Measurements from ENCODE around the gene KLHL33. TPM values are rescaled to one million over a fixed set of nuclear protein-coding genes. Genes with fewer than 3 reads are reported as not detected.
A peak's percentile ranks its signal among the peaks of the same experiment; 100 is the strongest.

The KLHL33 gene
- total RNA-seq, 4 donors from 2014 or later: 0.50 to 0.92 (median 0.77) TPM

- 0% methylated on average over 13 of the region's 40 CpGs for WGBS
- Histone ChIP-seq H3K27ac (replicated peaks in 1 of 4) (peak within 1 kb of the TSS; percentile 80 to 95 (median 88)), H3K9me3 (no peaks in the 10 kb centered on the region), H3K36me3 (peaks cover 0 to 22% (median 13%) of the 10 kb centered on the region in 4 donors), H3K4me3 (peak within 1 kb of the TSS; percentile 67 to 89 (median 78)), H3K27me3 (no peaks in the 10 kb centered on the region), H3K4me1 (peaks cover 14 to 25% (median 19%) of the 10 kb centered on the region in 4 donors)
- DNase-seq (ENCODE audit: extremely low spot score): peak; percentile 96
- TF ChIP-seq CTCF (IDR thresholded peaks at IDR 0.05) (no peak), POLR2A (IDR thresholded peaks at IDR 0.05; ENCODE audit: low read depth) (peak; percentile 86), POLR2AphosphoS5 (IDR thresholded peaks at IDR 0.05) (peak; percentile 98 to 99)
- intact Hi-C loops (cut with DNase I): loop anchor here (10.0 kb wide), 2 partner anchors 515 to 635 kb away; partner anchors contain the start of genes METTL17 and TMEM253
Measured at GRCh38 chr14:20469242-20469889, 33.4 kb upstream of the KLHL33 start, which contains the start of gene PNP. Gene PNP, plus strand, starts transcription at chr14:20469406. Its CDS starts 119 bp downstream, at chr14:20469525.

- Histone ChIP-seq H3K4me1 (peaks cover 14 to 25% (median 19%) of the 10 kb centered on the region in 4 donors), H3K27ac (replicated peaks in 1 of 4) (peak overlapping the region; percentile 80 to 95 (median 88)), H3K4me3 (peak overlapping the region; percentile 67 to 89 (median 78)), H3K36me3 (peaks cover 0 to 16% (median 10%) of the 10 kb centered on the region in 4 donors), H3K27me3 (no peaks in the 10 kb centered on the region), H3K9me3 (no peaks in the 10 kb centered on the region)
- intact Hi-C loops (cut with DNase I): loop anchor here (10.0 kb wide), 2 partner anchors 516 to 636 kb away; partner anchors contain the start of genes METTL17 and TMEM253
- TF ChIP-seq EP300 (IDR thresholded peaks at IDR 0.05) (no peak), CTCF (IDR thresholded peaks at IDR 0.05) (no peak), POLR2AphosphoS5 (IDR thresholded peaks at IDR 0.05) (no peak), POLR2A (IDR thresholded peaks at IDR 0.05; ENCODE audit: low read depth) (no peak)
- 22% methylated on average over 16 of the region's 16 CpGs for WGBS
- DNase-seq (ENCODE audit: extremely low spot score): no peak
Measured at GRCh38 chr14:20468764-20469241, 32.8 kb upstream of the KLHL33 start.

GRCh38 chr14:20461225-20462141 is 25.5 kb upstream of the KLHL33 start, which contains the start of gene PIP4P1:
Gene PIP4P1, minus strand, starts transcription at chr14:20461434. Its CDS starts 109 bp downstream, at chr14:20461325.
- H3K9me3 ChIP-seq: no peaks in the 10 kb centered on the region
- H3K36me3 ChIP-seq: peaks cover 25 to 36% (median 33%) of the 10 kb centered on the region in 4 donors
- H3K4me1 ChIP-seq: peaks cover 21 to 38% (median 31%) of the 10 kb centered on the region in 4 donors
- under 1% methylated on average over 40 of the region's 67 CpGs for WGBS
- peak within 1 kb of the TSS; percentile 74 to 99 (median 94) for H3K4me3 ChIP-seq
- intact Hi-C loops (cut with DNase I): loop anchor here (2.0 to 10.0 kb wide), 4 partner anchors 134 to 643 kb away; partner anchors contain the start of genes METTL17 and TMEM253
- no peaks in the 10 kb centered on the region for H3K27me3 ChIP-seq
- TF ChIP-seq CTCF (IDR thresholded peaks at IDR 0.05) (peak in 1 of 3 experiments; percentile 15), POLR2AphosphoS5 (IDR thresholded peaks at IDR 0.05) (peak; percentile 91 to 98), EP300 (IDR thresholded peaks at IDR 0.05) (no peak), POLR2A (IDR thresholded peaks at IDR 0.05; ENCODE audit: low read depth) (peak; percentile 85)
- peak within 1 kb of the TSS; percentile 95 to 97 (median 96) for H3K27ac ChIP-seq (replicated peaks in 1 of 4)
- peak; percentile 100 for DNase-seq (ENCODE audit: extremely low spot score)

GRCh38 chr14:20460458-20461224 is 24.7 kb upstream of the KLHL33 start:
- H3K27me3 ChIP-seq: no peaks in the 10 kb centered on the region
- peaks cover 25 to 41% (median 35%) of the 10 kb centered on the region in 4 donors for H3K36me3 ChIP-seq
- H3K27ac ChIP-seq (replicated peaks in 1 of 4): peak overlapping the region; percentile 95 to 97 (median 96)
- TF ChIP-seq EP300 (IDR thresholded peaks at IDR 0.05) (no peak), POLR2AphosphoS5 (IDR thresholded peaks at IDR 0.05) (no peak), POLR2A (IDR thresholded peaks at IDR 0.05; ENCODE audit: low read depth) (no peak), CTCF (IDR thresholded peaks at IDR 0.05) (no peak)
- H3K4me3 ChIP-seq: peak overlapping the region; percentile 74 to 99 (median 94)
- no peaks in the 10 kb centered on the region for H3K9me3 ChIP-seq
- intact Hi-C loops (cut with DNase I): loop anchor here (2.0 to 10.0 kb wide), 4 partner anchors 133 to 644 kb away; partner anchors contain the start of genes METTL17 and TMEM253
- WGBS: 22% methylated on average over 10 of the region's 32 CpGs
- H3K4me1 ChIP-seq: peaks cover 30 to 46% (median 39%) of the 10 kb centered on the region in 4 donors
- DNase-seq (ENCODE audit: extremely low spot score): no peak

All from esophagus muscularis mucosa (tissue), 4 donors.